Urothelium cell line (cell line): Measurements from ENCODE around the gene CPEB1.
"Not testable (repeated sequence)": the region's sequence is repeated elsewhere in the genome, so short reads cannot be mapped to it uniquely, and the experiment has no call there.

ENCODE experiments used
- DNase-seq: peaks from one replicate; pipeline ENCODE4 v3.0.0; 2011; ENCODE audit warnings: low spot score, mixed read lengths
- FAIRE-seq: peaks from 2 replicates; lab custom pipeline; 2011; peaks lifted over from hg19 to GRCh38; lab: Jason Lieb, UNC

The CPEB1 gene

DNA sequence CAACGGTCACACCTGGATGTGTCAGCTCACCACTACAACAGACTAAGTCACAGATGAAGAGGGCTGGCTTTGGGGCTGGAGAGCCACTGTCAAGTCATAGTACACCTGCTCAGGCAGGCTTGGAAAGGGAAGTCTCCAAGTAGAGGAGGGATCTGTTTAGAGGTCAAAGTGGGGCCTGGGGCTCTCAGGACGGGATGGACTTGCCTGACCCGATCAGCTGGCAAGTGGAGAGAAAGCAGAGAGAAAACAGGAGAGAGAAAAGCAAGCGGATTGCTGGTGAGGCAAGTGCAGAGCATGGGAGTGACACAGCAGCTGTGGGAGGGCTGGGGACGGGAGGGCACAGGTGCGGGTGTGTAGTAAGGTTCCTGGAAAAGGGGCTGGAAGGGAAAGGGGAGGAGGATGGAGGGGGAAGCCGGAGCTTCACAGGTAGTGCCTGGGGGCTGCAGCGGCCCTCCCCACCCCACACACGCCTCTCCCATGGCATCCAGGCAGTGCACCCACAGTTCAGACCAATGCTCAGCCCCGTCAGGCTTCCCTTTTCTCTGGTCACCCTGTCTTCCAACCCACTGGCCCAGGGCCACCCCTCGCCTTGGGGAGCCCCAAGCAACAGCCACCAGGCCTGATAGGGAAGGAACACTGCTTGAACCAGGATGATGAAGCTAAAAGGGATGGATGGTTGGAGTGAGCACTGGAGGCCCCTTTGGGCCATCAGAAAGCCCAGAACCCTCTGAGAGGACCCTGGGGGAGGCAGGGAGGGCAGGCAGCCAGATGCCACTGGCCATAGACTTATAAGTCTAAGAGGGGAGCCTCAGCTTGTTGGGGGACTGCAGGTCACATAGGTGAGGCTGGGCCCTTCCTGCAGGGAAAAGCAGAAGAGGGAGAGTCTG lies 115.4 kb downstream of the CPEB1 start:
- no peak for FAIRE-seq
- DNase-seq: no peak

DNA sequence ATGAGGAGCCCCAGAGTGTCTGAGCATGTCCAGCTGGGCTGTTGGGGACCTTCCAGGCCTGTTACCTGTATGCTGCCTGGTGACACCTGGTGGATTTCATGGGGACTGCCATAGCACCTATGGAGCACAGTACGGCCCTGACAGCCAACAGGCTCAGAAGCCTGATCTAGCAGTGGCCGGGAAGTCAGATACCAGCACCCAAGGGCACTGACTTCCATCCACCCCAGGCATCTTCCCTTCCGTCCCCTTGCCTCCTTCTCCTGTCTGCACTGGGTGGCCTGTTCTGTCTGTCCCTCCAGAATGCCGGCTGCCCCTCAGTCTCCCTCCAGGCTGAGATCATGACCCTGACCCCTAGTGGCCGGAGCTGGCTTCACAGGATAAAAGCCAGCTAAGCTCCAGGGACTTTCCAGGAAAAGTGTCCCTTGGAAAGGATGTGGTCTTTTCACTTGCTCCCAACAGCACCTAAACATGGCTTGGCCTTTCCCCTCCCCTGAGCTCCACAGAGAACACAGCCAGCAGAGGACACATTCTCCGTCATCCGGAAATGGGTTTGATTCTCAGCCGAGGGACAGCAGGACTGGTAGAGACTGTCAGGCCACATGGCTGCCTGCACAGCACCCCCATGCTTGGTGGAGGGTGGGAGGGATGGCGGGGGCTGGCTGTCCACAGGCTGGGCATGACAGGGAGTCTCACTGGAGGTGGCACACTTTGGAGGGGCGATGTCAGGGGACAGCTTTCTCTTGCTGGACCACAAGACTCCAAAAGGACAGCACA lies 116.4 kb downstream of the CPEB1 start:
- DNase-seq: peak; percentile 74
- FAIRE-seq: no peak

DNA sequence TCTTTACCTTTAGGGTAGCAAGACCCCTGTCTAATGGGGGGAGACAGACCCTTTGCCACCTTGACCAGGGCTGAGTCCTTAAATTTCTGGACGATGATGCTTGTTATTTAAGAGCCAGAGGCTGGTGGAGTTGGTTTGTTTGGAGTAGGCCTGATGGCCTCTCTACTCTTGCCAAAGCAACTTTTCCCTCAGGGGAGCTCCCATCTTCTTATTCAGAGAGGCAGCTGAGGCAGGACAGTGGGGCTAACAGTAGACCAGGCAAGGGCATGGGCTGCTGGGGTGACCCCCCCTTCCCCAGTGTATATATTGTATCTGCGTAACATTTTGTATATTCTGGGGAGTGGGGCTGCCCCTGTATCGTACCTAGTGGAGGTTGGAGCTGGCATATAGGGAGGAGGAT lies 117.2 kb downstream of the CPEB1 start:
- DNase-seq (no peak), FAIRE-seq (no peak)

GRCh38 chr15:82513587-82513986 lies 133.6 kb downstream of the CPEB1 start:
- FAIRE-seq, DNase-seq: not testable (repeated sequence)

GRCh38 chr15:82507693-82508092 lies 139.5 kb downstream of the CPEB1 start:
- DNase-seq, FAIRE-seq: not testable (repeated sequence)

DNA sequence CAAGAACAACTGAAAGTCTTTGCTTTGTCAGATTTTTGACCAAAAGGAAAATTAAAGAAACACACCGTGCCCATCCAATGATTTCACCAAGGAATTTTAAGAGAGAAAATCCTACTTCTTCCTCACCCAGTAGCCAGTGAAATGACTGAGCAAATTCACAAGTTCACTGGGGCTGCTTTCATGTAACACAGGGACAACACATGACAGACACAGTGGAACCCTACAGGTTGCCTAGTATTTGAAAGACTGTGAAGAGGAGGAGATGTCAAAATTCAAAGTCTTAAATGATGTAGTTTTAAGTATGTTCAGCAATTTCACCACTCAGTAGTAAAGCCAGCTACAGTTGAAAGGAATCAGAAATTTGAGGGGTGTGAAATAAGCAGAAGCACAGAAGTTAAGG lies 140.1 kb downstream of the CPEB1 start:
- not testable (repeated sequence) for DNase-seq, FAIRE-seq

DNA sequence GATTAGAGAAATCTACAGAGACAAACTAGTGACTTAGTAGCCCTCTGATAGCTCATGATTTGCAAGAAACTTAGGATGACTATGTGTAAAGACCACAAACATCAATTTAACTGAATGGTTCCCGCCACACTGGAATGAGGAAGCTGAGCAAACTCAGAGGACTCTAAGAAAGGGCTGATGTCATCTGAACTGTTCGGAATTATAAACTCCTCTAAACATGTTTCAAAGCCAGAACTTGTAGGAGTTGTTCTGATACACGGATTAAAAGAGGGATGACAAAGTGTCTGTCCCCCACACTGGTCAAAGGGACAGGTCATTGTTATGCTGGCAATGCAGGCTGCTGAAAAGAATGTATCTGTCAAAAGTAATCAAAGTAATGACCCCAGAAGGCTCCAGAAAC lies 141.3 kb downstream of the CPEB1 start:
- not testable (repeated sequence) for DNase-seq, FAIRE-seq

- DNase-seq, FAIRE-seq: not testable (repeated sequence)
Measured at GRCh38 chr15:82504074-82504473, 143.1 kb downstream of the CPEB1 start.

DNA sequence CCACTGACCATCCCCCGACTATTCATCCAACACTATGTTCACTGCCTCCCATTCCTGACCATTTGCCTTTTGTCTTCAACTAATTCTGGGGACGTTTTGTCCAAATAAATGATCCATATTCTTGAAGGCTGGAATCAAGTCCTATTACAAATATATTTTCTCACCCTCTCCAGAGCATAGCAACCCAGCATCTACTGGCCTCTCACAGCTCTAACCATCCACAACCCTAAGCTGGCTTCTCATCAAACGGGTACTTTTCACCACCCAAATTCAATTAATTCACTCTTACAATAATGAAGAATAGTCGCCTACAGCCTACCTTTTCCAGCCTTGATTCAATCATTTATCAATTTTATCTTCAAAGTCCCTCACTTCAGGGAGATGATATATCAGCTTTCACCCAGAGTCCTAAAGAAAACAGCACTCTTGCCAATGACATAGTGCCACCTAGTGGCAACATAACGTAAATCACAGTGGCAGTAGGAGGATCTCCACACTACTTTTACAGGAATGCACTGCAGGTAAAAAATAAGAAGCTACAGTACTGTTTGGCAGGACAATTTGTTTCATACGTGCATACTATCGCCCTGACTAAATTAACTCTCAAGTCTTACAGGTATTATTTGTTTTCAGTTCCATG lies 144.3 kb downstream of the CPEB1 start:
- FAIRE-seq, DNase-seq: not testable (repeated sequence)

DNA sequence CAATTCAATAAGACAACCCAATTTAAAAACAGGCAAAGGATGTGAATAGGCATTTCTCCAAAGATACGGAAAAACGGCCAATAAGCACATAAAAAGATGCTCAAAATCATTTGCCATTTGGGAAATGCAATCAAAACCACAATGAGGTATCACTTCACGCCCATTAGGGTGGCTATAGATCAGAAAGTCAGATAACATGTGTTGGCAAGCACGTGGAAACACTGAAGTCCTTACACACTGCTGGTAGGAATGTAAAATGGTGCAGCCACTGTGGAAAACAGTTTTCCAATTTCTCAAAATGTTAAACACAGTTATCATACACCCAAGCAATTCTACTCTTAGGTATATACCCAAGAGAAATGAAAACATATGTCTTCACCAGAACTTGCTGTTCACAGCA lies 146.4 kb downstream of the CPEB1 start:
- not testable (repeated sequence) for DNase-seq, FAIRE-seq

DNA sequence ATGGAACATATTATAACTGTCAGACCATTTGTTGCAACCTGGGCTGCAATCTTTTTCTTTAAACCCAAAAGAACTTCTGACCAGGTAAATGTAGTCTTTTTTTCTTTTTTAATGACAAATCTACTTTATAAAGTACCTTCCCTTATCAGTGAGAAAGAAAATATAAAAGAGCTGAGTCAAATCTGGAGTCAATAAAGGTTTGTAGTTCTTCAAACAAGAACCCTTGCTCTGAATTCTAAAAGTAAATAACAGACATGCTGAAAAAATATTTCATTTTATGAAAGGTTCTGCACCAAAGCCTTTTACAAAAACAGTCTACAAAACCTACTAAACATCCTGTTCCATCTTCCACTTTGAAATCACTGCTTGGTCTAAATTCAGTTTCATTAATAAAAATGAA lies 149.2 kb downstream of the CPEB1 start:
- DNase-seq, FAIRE-seq: not testable (repeated sequence)
